ENCODE data around the gene STK39. TPM values are rescaled to one million over a fixed set of nuclear protein-coding genes. Genes with fewer than 3 reads are reported as not detected.

The STK39 gene
- total RNA-seq, 1 donor from 2014 or later: 31.9 TPM

GRCh38 chr2:168157926-168158325 is 89.5 kb downstream of the STK39 start:
- H3K27ac Mint-ChIP-seq (ENCODE audit: unreplicated experiment): no peak overlapping the region
- H3K36me3 Mint-ChIP-seq (ENCODE audit: low read depth): peaks cover 10% of the 10 kb centered on the region
- no peak overlapping the region for H3K4me3 Mint-ChIP-seq (ENCODE audit: unreplicated experiment)
- no peak for DNase-seq (ENCODE audit: low spot score)
- TF ChIP-seq CTCF (IDR thresholded peaks at IDR 0.05): no peak
- H3K4me1 Mint-ChIP-seq (ENCODE audit: low read depth): peaks cover 45% of the 10 kb centered on the region
- H3K9me3 Mint-ChIP-seq (ENCODE audit: low read depth): no peaks in the 10 kb centered on the region
- no peaks in the 10 kb centered on the region for H3K27me3 Mint-ChIP-seq (ENCODE audit: low read depth)

GRCh38 chr2:168157070-168157469 is 90.3 kb downstream of the STK39 start:
- Mint-ChIP-seq H3K27me3 (ENCODE audit: low read depth) (no peaks in the 10 kb centered on the region), H3K36me3 (ENCODE audit: low read depth) (peaks cover 13% of the 10 kb centered on the region), H3K4me1 (ENCODE audit: low read depth) (peaks cover 45% of the 10 kb centered on the region), H3K9me3 (ENCODE audit: low read depth) (no peaks in the 10 kb centered on the region), H3K4me3 (ENCODE audit: unreplicated experiment) (no peak overlapping the region), H3K27ac (ENCODE audit: unreplicated experiment) (no peak overlapping the region)
- DNase-seq (ENCODE audit: low spot score): no peak
- no peak for TF ChIP-seq CTCF (IDR thresholded peaks at IDR 0.05)

- Mint-ChIP-seq H3K9me3 (ENCODE audit: low read depth) (no peaks in the 10 kb centered on the region), H3K27ac (ENCODE audit: unreplicated experiment) (peak overlapping the region; percentile 80), H3K36me3 (ENCODE audit: low read depth) (peaks cover 13% of the 10 kb centered on the region), H3K27me3 (ENCODE audit: low read depth) (no peaks in the 10 kb centered on the region), H3K4me1 (ENCODE audit: low read depth) (peaks cover 44% of the 10 kb centered on the region), H3K4me3 (ENCODE audit: unreplicated experiment) (no peak overlapping the region)
- TF ChIP-seq CTCF (IDR thresholded peaks at IDR 0.05): no peak
- no peak for DNase-seq (ENCODE audit: low spot score)
Observed at GRCh38 chr2:168156661-168157060, 90.7 kb downstream of the STK39 start.

GRCh38 chr2:168155680-168156079 is 91.7 kb downstream of the STK39 start:
- Mint-ChIP-seq H3K27ac (ENCODE audit: unreplicated experiment) (peak overlapping the region; percentile 34), H3K27me3 (ENCODE audit: low read depth) (no peaks in the 10 kb centered on the region), H3K4me1 (ENCODE audit: low read depth) (peaks cover 42% of the 10 kb centered on the region), H3K4me3 (ENCODE audit: unreplicated experiment) (no peak overlapping the region), H3K36me3 (ENCODE audit: low read depth) (peaks cover 11% of the 10 kb centered on the region), H3K9me3 (ENCODE audit: low read depth) (no peaks in the 10 kb centered on the region)
- TF ChIP-seq CTCF (IDR thresholded peaks at IDR 0.05): no peak
- no peak for DNase-seq (ENCODE audit: low spot score)

- H3K27me3 Mint-ChIP-seq (ENCODE audit: low read depth): no peaks in the 10 kb centered on the region
- H3K9me3 Mint-ChIP-seq (ENCODE audit: low read depth): no peaks in the 10 kb centered on the region
- no peak overlapping the region for H3K4me3 Mint-ChIP-seq (ENCODE audit: unreplicated experiment)
- no peak for DNase-seq (ENCODE audit: low spot score)
- H3K4me1 Mint-ChIP-seq (ENCODE audit: low read depth): peaks cover 42% of the 10 kb centered on the region
- no peak for TF ChIP-seq CTCF (IDR thresholded peaks at IDR 0.05)
- peaks cover 11% of the 10 kb centered on the region for H3K36me3 Mint-ChIP-seq (ENCODE audit: low read depth)
- H3K27ac Mint-ChIP-seq (ENCODE audit: unreplicated experiment): peak overlapping the region; percentile 39
Observed at GRCh38 chr2:168155046-168155445, 92.3 kb downstream of the STK39 start.

All from chondrocyte (in vitro differentiated cells).